HG03103 (cell line): ENCODE results near the gene FTCD.
"Not testable (repeated sequence)": the region's sequence is repeated elsewhere in the genome, so short reads cannot be mapped to it uniquely, and the experiment has no call there.

ENCODE experiments used
- ATAC-seq: cut with Tn5 transposase; IDR thresholded peaks from one replicate; pipeline ENCODE4 v1.9.1; 2021; ENCODE audit warnings: low read depth; ENCODE audit not compliant: unreplicated experiment

Gene FTCD

GRCh38 chr21:46171996-46172862, 16.9 kb upstream of the FTCD start:
- no peak for ATAC-seq

GRCh38 chr21:46171585-46171984, 16.2 kb upstream of the FTCD start:
- no peak for ATAC-seq

DNA sequence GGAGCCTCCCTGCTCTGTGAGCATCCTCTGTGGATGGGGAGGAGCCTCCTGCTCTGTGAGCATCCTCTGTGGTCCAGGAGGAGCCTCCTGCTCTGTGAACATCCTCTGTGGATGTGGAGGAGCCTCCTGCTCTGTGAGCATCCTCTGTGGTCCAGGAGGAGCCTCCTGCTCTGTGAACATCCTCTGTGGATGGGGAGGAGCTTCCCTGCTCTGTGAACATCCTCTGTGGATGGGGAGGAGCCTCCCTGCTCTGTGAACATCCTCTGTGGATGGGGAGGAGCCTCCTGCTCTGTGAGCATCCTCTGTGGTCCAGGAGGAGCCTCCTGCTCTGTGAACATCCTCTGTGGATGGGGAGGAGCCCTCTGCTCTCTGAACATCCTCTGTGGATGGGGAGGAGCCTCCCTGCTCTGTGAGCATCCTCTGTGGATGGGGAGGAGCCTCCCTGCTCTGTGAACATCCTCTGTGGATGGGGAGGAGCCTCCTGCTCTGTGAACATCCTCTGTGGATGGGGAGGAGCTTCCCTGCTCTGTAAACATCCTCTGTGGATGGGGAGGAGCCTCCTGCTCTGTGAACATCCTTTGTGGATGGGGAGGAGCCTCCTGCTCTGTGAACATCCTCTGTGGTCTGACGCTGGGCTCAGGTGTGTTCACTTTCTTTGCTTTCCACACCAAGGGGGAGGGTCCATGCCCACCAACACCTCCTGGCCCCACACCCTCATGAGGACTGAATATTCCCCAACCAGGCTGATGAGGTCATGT, 15.2 kb upstream of the FTCD start:
- ATAC-seq = not testable (repeated sequence)

- ATAC-seq = no peak
These were observed 13.4 kb upstream of the FTCD start for GRCh38 chr21:46168659-46169386.

DNA sequence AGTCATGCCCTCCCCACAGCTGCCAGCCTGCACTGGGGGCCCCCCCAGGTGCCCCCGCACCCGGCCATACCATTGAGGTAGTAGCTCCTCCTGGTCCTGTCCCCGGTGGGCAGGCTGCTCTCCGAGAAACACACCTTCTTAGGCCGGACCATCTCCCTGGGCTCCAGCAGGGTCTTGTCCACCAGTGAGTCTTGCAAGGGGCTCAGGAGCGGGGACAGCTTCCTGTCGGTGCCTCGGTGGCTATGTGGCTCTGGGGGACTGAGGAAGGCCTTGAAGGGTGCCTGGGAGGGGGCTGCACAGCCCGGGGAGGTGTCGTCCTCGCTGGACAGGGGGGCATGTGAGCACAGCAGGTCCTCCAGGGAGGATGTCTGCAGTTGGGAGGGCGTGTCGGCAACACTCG, 12.9 kb upstream of the FTCD start:
- no peak for ATAC-seq

DNA sequence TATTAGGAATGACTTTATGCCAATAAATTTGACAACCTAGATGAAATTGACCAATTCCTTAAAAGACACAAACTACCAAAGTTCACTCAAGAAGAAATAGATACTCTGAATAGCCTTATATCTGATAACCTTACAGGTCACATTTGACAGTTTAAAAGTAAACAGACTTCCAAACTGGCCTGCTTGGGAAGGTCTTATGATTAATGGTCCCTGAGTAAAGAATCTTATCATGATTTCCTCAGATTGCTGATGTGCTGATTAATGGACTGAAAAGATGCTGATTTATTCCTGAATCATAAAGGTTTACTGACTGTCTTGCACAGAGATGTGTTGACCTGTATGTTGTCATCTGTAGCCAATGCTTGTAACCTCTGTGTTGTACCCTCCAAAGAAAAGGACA, 9.7 kb upstream of the FTCD start:
- no peak for ATAC-seq

GRCh38 chr21:46163380-46163779, 8.0 kb upstream of the FTCD start:
- ATAC-seq = no peak

DNA sequence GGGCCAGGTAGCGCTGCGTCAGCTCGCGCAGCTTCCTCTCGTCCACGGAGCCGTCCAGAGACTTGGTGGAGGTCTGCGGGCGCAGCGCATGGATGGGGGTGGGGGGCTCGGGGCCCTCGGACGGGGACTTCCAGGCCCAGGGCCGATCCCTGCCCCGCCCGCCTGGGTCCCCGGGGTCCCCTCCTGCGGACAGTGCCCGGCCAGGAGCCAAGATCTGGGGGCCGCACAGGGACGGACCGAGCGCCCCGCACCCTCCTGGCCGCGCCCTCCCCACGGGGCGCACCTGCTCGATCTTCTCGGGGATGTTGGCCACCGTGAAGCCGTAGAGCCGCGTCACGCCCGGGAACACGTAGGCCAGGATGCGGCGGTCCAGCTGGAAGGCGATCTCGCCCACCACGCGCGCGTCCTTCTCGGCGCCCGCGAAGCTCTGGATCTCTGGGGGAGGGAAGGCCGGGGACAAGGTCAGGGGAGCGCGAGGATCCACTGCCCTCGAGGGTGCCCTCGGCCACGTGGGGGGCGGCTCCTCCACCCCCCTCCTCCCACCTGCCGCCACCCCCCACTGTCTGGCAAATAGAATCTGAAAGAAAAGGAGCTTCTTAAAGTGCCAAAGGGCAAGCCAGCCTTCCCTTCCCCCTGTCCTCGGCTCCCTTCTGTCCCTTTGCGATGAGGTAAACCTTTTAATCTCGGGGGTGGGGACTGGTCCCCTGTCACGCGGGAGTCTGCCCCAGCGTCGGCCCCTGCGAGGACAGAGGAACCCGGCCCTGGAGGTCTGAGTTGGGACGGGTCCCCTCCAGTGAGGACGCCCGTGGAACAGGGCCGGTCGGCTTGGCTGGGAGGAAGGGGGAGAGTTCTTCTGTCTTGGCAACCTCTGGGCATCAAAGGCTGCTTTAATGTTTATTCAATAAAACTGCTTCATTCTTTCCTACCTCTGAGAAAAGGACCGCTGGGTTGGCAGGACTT, 6.5 kb upstream of the FTCD start:
- ATAC-seq = no peak

DNA sequence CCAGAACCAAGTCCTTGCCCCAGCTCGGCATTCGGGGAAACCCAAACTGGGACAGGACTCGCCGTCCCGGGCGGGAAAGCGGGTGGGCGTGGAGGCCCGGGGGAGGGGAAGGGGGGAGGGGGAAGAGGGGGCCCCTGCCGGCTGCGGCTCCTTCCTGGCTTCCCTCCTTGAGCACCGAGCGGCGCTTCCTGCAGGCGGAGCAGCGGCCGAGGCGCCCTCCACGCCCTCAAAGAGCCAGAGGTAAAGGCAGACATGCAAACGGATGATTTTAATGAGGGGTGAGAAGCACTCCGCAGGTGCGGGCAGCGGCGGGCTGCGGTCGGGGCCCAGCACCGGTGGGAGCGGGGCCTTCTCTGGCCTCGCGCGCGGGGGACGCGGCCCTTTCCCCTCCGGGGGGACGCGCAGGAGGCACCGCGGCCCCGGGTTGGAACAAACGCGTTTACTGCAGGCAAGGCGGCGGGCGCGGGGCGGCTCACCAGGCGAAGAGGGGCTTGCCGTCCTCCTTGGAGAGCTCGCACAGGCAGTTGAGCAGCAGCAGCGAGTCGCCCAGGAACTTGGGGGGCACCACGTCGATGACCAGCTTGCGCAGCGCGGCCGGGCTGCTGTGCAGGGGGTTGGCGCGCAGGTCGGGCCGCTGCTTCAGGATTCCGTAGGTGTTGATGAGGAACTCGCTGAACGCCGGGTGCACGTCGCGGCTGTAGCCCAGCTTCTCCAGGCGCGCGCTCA, 5.7 kb upstream of the FTCD start:
- no peak for ATAC-seq

DNA sequence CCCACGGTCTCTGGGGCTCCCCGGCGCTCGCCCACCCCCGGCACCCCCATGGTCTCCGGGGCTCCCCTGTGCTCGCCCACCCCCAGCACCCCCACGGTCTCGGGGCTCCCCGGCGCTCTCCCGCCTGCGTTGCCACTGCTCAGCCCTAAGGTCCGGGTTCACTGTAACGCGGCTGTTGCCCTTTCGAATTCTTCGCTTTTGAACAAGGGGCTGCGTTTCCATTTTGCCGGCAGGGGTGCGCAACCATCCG, 5.2 kb upstream of the FTCD start:
- no peak for ATAC-seq

DNA sequence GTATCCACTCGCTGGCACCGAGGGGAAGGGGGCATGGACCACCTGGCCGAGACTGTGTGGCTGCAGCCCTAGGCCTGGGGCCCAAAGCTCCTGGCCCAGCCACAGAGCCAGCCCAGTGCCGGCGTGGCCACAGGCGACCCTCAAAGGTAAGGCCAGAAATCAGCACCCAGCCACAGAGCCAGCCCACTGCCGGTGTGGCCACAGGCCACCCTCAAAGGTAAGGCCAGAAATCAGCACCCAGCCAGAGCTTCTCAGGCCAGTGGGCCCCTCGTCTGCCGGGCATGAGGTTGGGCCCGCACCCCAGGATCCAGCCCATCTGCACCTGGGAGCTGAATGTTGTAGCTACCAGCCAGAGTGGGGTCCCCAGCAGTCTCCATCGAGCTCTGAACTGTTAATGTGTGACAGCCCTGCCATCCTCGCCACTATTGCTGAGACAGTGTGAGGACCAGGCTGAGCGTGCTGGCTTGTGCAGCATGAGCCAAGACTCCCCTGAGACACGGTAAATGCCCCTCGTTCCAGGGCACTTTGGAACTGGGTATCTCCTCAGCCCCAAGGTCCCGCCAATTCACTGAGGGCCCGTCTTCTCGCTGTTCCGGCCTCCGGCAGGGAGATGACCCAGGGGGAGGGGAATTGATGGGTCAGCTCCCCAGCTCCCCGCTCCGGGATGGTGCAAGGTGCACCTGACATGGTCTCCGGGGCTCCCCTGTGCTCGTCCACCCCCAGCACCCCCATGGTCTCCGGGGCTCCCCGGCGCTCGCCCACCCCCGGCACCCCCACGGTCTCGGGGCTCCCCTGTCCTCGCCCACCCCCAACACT, 4.7 kb upstream of the FTCD start:
- ATAC-seq = no peak

- no peak for ATAC-seq
These were observed 4.0 kb upstream of the FTCD start for GRCh38 chr21:46159390-46159789.

DNA sequence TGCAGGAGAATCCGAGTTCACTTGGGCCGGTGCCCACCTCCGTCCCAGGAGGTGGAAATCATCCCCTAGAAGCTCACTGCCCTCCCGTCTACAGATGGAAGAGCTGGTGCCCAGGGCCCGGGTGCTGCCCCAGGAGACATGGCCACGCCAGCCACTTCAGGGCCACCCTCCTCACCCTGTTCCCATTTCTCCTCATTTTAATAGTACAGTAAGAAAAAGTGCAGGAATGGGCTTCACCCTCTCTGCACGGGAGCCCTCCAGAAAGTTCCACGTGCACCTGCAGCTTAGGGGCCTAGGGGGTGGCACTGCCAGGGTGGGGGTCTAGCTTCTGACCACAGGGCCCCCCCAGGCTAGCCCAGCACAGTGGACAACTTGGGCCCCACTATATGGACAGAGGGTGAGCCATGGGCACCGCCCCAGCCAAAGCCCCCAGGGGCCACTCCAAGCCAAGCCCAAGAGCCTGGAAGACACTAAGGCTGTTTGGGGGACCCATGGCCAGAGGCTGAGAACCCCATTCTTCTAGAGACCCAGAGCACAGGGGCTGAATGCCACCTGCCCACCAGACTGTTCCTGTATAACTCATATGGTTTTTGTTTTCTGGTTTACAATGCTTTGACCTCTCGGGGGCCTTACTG, 3.4 kb upstream of the FTCD start:
- no peak for ATAC-seq

- ATAC-seq = no peak
These were observed 2.6 kb upstream of the FTCD start for GRCh38 chr21:46157987-46158451.

- ATAC-seq = no peak
These were observed 2.1 kb upstream of the FTCD start for GRCh38 chr21:46157396-46157986.

DNA sequence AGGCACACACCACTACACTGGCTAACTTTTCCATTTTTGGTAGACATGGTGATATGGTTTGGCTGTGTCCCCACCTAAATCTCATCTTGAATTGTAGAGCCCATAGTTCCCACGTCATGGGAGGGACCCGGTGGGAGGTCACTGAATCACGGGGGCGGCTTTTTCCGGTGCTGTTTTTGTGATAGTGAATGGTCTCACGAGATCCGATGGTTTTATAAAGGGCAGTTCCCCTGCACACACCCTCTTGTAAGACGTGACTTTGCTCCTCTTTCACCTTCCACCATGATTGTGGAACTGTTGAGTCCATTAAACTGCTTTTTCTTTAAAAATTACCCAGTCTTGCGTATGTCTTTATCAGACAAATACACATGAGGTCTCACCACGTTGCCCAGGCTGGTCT, 1.3 kb upstream of the FTCD start:
- no peak for ATAC-seq

GRCh38 chr21:46156378-46156645, 933 bp upstream of the FTCD start:
- no peak for ATAC-seq

GRCh38 chr21:46154955-46155513, 345 bp downstream of the FTCD start:
- no peak for ATAC-seq
